BE2C (cell line): ENCODE results near the gene RTL3.
"Not testable (repeated sequence)": the region's sequence is repeated elsewhere in the genome, so short reads cannot be mapped to it uniquely, and the experiment has no call there.

ENCODE experiments used
- DNase-seq: peaks from one replicate; pipeline ENCODE4 v3.0.0-alpha.2; 2020
- H3K27me3 ChIP-seq: fragments of 250-450 bp; sonication (Bioruptor Pico); 2 replicates; pipeline ENCODE4 v1.5.1; 2020; ENCODE audit warnings: mild to moderate bottlenecking
- H3K36me3 ChIP-seq: fragments of 250-450 bp; sonication (Bioruptor Pico); 2 replicates; pipeline ENCODE4 v1.5.1; 2020; ENCODE audit warnings: mild to moderate bottlenecking
- H3K4me1 ChIP-seq: fragments of 250-450 bp; sonication (Bioruptor Pico); 2 replicates; pipeline ENCODE4 v1.5.1; 2020
- H3K4me3 ChIP-seq: 2 replicates; pipeline ENCODE4 v1.5.1; 2011; ENCODE audit warnings: low read depth, low read length
- H3K9me3 ChIP-seq: fragments of 250-450 bp; sonication (Bioruptor Pico); 2 replicates; pipeline ENCODE4 v1.5.1; 2020
- TF ChIP-seq, protein P1 (sequence below): IDR thresholded peaks from 2 replicates; pipeline ENCODE4 v1.5.1; 2012; ENCODE audit warnings: mild to moderate bottlenecking, low read depth, low read length

Gene RTL3

DNA sequence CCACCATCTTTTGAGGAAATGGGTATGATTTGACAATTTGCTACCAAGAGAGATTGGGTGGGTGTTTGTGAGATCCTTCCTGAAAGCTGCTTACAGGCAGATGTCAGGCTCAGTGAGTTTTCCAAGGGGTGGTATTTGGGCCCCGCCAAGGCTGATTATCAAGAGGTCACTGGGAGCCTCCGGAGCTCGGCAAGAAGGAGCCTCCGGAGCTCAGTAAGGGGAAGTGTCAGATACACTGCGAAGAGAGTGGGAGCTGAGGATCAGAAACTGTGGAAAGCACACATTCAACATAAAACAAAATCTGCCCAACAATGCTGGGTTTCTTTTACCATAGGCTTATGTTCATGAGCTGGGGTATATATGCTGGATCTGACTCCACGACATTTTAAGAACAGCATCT, 714 bp downstream of the RTL3 start:
- H3K9me3 ChIP-seq = no peaks in the 10 kb centered on the region
- no peaks in the 10 kb centered on the region for H3K27me3 ChIP-seq
- H3K36me3 ChIP-seq = no peaks in the 10 kb centered on the region
- no peak for DNase-seq
- H3K4me1 ChIP-seq = no peaks in the 10 kb centered on the region
- TF ChIP-seq, protein P1, sequence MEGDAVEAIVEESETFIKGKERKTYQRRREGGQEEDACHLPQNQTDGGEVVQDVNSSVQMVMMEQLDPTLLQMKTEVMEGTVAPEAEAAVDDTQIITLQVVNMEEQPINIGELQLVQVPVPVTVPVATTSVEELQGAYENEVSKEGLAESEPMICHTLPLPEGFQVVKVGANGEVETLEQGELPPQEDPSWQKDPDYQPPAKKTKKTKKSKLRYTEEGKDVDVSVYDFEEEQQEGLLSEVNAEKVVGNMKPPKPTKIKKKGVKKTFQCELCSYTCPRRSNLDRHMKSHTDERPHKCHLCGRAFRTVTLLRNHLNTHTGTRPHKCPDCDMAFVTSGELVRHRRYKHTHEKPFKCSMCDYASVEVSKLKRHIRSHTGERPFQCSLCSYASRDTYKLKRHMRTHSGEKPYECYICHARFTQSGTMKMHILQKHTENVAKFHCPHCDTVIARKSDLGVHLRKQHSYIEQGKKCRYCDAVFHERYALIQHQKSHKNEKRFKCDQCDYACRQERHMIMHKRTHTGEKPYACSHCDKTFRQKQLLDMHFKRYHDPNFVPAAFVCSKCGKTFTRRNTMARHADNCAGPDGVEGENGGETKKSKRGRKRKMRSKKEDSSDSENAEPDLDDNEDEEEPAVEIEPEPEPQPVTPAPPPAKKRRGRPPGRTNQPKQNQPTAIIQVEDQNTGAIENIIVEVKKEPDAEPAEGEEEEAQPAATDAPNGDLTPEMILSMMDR = no peak
- no peak overlapping the region for H3K4me3 ChIP-seq

DNA sequence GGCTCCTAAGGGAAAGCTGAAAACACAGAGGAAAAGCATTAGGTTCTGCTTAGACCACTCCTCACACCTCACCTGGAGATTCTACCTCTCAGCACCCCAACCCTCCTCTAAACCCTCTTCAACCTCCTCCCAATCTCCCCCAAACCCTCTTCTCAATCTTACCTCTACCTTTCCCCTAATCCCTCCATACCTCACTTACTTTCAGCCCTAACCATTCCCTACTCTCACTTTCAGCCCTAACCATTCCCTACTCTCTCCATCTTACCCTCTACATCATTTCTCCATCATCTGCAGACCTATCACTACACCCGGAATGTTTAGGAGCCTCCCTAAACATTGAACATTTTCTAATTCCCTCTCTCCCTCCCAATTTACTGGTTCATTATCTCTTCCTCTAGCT, 3.5 kb downstream of the RTL3 start:
- H3K4me1 ChIP-seq = no peaks in the 10 kb centered on the region
- DNase-seq = no peak
- no peaks in the 10 kb centered on the region for H3K36me3 ChIP-seq
- no peaks in the 10 kb centered on the region for H3K27me3 ChIP-seq
- TF ChIP-seq, protein P1 = no peak
- no peaks in the 10 kb centered on the region for H3K9me3 ChIP-seq
- H3K4me3 ChIP-seq = no peak overlapping the region

DNA sequence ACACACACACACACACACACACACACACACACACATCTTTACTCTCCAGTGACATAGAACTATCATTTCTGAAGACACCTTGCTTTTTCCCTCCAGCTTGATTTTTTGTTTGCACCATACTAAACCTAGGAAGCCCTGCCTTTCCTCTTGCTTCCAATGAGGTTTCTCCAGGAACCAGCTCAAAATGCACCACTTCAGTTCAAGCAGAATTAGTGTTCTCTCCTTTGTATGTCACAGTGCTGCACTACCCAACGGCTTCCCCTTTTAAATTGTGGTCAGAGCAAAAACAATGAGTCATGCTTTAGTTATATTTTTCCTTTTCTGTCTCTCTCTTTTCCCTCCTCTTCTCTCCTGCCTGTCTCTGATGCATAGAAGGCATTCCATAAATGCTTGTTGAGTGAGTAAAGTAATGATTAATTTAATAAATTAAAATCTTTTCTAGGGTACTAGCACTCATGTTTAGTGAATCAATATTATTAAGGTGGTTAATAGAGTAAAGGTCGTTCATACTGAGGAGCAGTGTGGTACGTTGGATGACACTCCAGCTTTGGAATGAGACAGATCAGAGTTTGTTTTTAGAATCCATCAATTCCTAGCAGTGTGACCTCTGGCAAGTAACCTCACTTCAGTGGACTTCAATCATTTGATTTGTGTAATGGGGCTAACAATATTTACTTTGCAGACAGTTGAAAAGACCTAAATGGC, 5.9 kb downstream of the RTL3 start:
- no peaks in the 10 kb centered on the region for H3K4me1 ChIP-seq
- no peak overlapping the region for H3K4me3 ChIP-seq

DNA sequence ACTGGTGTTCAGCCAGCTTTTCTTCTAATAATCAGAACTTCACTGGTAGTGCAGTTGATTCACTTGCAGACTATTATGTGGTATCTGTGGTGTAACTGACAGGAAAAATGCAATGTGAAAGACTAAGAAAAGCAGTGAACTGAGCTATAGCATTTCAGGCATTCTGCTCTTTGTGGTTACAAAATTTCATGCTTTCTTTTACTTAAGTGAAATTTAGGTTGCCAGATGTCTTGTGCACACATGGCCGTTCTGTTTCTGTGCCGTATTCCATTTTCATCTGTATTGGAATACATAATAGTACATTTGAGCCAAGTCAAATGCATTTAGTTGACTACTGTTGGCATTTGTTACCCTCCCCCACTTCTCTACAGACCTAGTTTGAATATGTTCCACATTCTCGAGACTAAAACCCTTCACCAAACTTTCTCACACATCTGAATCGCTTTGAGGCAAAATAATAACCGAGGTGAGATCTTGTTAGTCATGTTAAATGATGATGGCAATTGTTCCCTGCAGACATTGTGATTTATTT, 8.2 kb downstream of the RTL3 start:
- Histone ChIP-seq H3K36me3 (no peaks in the 10 kb centered on the region), H3K4me3 (no peak overlapping the region), H3K4me1 (no peaks in the 10 kb centered on the region), H3K27me3 (no peaks in the 10 kb centered on the region), H3K9me3 (no peaks in the 10 kb centered on the region)
- TF ChIP-seq, protein P1 = no peak
- DNase-seq = no peak

More for the DNA sequence above, 5.9 kb downstream of the RTL3 start:
- DNase-seq = no peak
- TF ChIP-seq, protein P1 = no peak
- H3K36me3 ChIP-seq = no peaks in the 10 kb centered on the region
- H3K27me3 ChIP-seq = no peaks in the 10 kb centered on the region
- no peaks in the 10 kb centered on the region for H3K9me3 ChIP-seq

DNA sequence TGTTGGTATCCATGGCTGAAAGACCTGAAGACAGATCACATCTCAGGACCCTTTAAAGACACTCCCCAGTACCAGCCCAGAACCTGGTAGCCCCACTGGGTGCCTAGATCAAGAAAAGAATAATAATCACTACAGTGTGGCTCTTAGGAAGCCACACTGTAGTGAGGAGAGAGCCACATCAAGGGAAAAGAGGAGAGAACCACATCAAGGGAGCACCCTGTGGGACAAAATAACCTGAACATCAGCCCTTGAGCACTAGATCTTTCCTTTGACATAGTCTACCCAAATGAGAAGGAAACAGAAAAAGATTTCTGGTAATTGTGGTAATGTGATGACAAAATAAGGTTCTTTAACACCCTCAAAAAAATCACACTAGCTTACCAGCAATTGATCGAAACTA, 15.3 kb downstream of the RTL3 start:
- TF ChIP-seq, protein P1 = no peak
- H3K4me3 ChIP-seq = no peak overlapping the region
- no peaks in the 10 kb centered on the region for H3K4me1 ChIP-seq
- H3K36me3 ChIP-seq = no peaks in the 10 kb centered on the region
- no peaks in the 10 kb centered on the region for H3K9me3 ChIP-seq
- DNase-seq = no peak
- no peaks in the 10 kb centered on the region for H3K27me3 ChIP-seq

DNA sequence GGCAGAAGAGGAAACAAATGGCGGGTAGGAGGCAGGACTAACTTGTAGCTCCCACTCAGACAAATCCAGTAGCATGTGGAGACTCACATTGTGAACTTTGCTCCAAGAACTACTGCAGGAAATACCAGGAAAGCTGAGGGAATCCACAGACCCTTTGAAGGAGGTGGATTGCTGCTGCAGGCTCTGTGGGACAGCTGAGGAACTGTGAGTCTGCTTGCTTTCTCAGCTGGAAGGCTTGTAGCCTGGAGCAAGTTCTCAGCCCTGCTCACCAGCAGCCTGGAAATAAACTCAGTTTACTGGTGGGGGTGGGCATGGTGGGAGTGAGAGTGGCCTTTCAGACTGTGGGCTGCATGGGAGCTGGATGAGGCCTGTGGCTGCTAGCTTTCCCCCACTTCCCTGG, 16.0 kb downstream of the RTL3 start:
- DNase-seq = no peak
- Histone ChIP-seq H3K4me3 (no peak overlapping the region), H3K9me3 (no peaks in the 10 kb centered on the region), H3K4me1 (no peaks in the 10 kb centered on the region), H3K27me3 (no peaks in the 10 kb centered on the region), H3K36me3 (no peaks in the 10 kb centered on the region)
- TF ChIP-seq, protein P1 = no peak

DNA sequence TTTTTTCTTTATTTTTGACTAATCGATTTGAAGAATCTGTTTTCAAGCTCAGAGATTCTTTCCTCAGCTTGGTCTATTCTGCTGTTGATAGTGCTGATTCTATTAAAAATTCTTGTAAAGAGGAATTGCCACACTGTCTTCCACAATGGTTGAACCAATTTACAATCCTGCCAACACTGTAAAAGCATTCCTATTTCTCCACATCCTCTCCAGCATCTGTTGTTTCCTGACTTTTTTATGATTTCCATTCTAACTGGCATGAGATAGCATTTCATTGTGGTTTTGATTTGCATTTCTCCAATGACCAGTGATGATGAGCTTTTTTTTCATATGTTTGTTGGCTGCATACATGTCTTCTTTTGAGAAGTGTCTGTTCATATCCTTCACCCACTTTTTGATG, 23.0 kb downstream of the RTL3 start:
- DNase-seq, H3K4me3 ChIP-seq, H3K4me1 ChIP-seq, H3K27me3 ChIP-seq, H3K9me3 ChIP-seq, H3K36me3 ChIP-seq: not testable (repeated sequence)
